H9 (cell line): Measurements from ENCODE around the gene XG. TPM values are rescaled to one million over a fixed set of nuclear protein-coding genes. Genes with fewer than 3 reads are reported as not detected.

Experiments
- DNase-seq: peaks from one replicate; pipeline ENCODE4 v3.0.0-alpha.2; 2017
- H2AFZ ChIP-seq: one replicate; pipeline ENCODE4 v1.6.1; 2013; ENCODE audit warnings: mild to moderate bottlenecking, low read length, control low read depth, moderate library complexity
- H2AK5ac ChIP-seq: 2 replicates; pipeline ENCODE4 v1.6.1; 2013; ENCODE audit warnings: low read length, control low read depth, mixed read lengths; ENCODE audit not compliant: insufficient read length
- H2BK120ac ChIP-seq: one replicate; pipeline ENCODE4 v1.6.1; 2013; ENCODE audit warnings: low read depth, mild to moderate bottlenecking, low read length, control low read depth, inconsistent platforms; ENCODE audit not compliant: poor library complexity, severe bottlenecking
- H2BK12ac ChIP-seq: 2 replicates; pipeline ENCODE4 v1.6.1; 2013; ENCODE audit warnings: low read length, control low read depth, mixed read lengths, low read depth; ENCODE audit not compliant: insufficient read length
- H2BK15ac ChIP-seq: 2 replicates; pipeline ENCODE4 v1.6.1; 2013; ENCODE audit warnings: low read depth, low read length, control low read depth
- H2BK20ac ChIP-seq: one replicate; pipeline ENCODE4 v1.6.1; 2013; ENCODE audit warnings: low read depth, mild to moderate bottlenecking, low read length, control low read depth, inconsistent platforms; ENCODE audit not compliant: poor library complexity, severe bottlenecking
- H2BK5ac ChIP-seq: 2 replicates; pipeline ENCODE4 v1.6.1; 2013; ENCODE audit warnings: low read length, control low read depth, mixed read lengths; ENCODE audit not compliant: insufficient read length
- H3K14ac ChIP-seq: 2 replicates; pipeline ENCODE4 v1.6.1; 2013; ENCODE audit warnings: low read length, control low read depth; ENCODE audit not compliant: insufficient read depth
- H3K18ac ChIP-seq: 2 replicates; pipeline ENCODE4 v1.6.1; 2013; ENCODE audit warnings: low read depth, mild to moderate bottlenecking, mixed read lengths, low read length, control low read depth; ENCODE audit not compliant: insufficient read length
- H3K23ac ChIP-seq: 2 replicates; pipeline ENCODE4 v1.6.1; 2013; ENCODE audit warnings: low read length, control low read depth, mixed read lengths, low read depth; ENCODE audit not compliant: insufficient read length
- H3K23me2 ChIP-seq: 2 replicates; pipeline ENCODE4 v1.6.1; 2013; ENCODE audit warnings: low read depth, mild to moderate bottlenecking, mixed read lengths, low read length, control low read depth; ENCODE audit not compliant: insufficient read length, poor library complexity, severe bottlenecking
- H3K27ac ChIP-seq: 2 replicates; pipeline ENCODE4 v1.5.1; 2013; ENCODE audit warnings: low read length, control low read depth, mixed read lengths, low read depth; ENCODE audit not compliant: insufficient read length
- H3K27me3 ChIP-seq: 2 replicates; pipeline ENCODE4 v1.6.1; 2013; ENCODE audit warnings: low read length, control low read depth, inconsistent platforms; ENCODE audit not compliant: insufficient read depth
- H3K4ac ChIP-seq: 2 replicates; pipeline ENCODE4 v1.6.1; 2013; ENCODE audit warnings: low read depth, mild to moderate bottlenecking, control low read depth, inconsistent platforms, low read length, moderate library complexity
- H3K4me1 ChIP-seq: 2 replicates; pipeline ENCODE4 v1.6.1; 2013; ENCODE audit warnings: low read length, control low read depth, inconsistent platforms; ENCODE audit not compliant: insufficient read depth
- H3K4me2 ChIP-seq: 2 replicates; pipeline ENCODE4 v1.6.1; 2013; ENCODE audit warnings: low read length, control low read depth, mixed read lengths; ENCODE audit not compliant: insufficient read length, insufficient read depth
- H3K56ac ChIP-seq: 2 replicates; pipeline ENCODE4 v1.6.1; 2013; ENCODE audit warnings: low read depth, mild to moderate bottlenecking, mixed read lengths, low read length, control low read depth; ENCODE audit not compliant: insufficient read length
- H3K79me1 ChIP-seq: 2 replicates; pipeline ENCODE4 v1.6.1; 2013; ENCODE audit warnings: low read depth, mild to moderate bottlenecking, moderate library complexity, low read length, control low read depth, inconsistent platforms; ENCODE audit not compliant: insufficient read depth, poor library complexity, severe bottlenecking
- H3K79me2 ChIP-seq: 2 replicates; pipeline ENCODE4 v1.6.1; 2013; ENCODE audit warnings: low read length, control low read depth, inconsistent platforms; ENCODE audit not compliant: insufficient read depth
- H3K9ac ChIP-seq: 2 replicates; pipeline ENCODE4 v1.6.1; 2013; ENCODE audit warnings: low read length, control low read depth, mixed read lengths; ENCODE audit not compliant: insufficient read length; ENCODE audit errors: extremely low read depth
- H3K9me3 ChIP-seq: one replicate; pipeline ENCODE4 v1.6.1; 2013; ENCODE audit warnings: low read depth, low read length, inconsistent platforms; ENCODE audit not compliant: control insufficient read depth
- H3T11ph ChIP-seq: one replicate; pipeline ENCODE4 v1.6.1; 2013; ENCODE audit warnings: mild to moderate bottlenecking, low read length, control low read depth, inconsistent platforms
- H4K20me1 ChIP-seq: one replicate; pipeline ENCODE4 v1.6.1; 2013; ENCODE audit not compliant: control insufficient read depth, insufficient read length, insufficient read depth
- H4K5ac ChIP-seq: 2 replicates; pipeline ENCODE4 v1.6.1; 2013; ENCODE audit warnings: low read depth, mild to moderate bottlenecking, mixed read lengths, low read length, control low read depth; ENCODE audit not compliant: insufficient read length
- H4K8ac ChIP-seq: replicated peaks from 2 replicates; pipeline ENCODE4 v1.6.1; 2013; ENCODE audit warnings: low read length, control low read depth, mixed read lengths, low read depth; ENCODE audit not compliant: insufficient read length
- H4K91ac ChIP-seq: 2 replicates; pipeline ENCODE4 v1.6.1; 2013; ENCODE audit warnings: low read depth, mild to moderate bottlenecking, moderate library complexity, mixed read lengths, low read length, control low read depth; ENCODE audit not compliant: insufficient read length
- H3K27ac Mint-ChIP-seq, 3 experiments: 2 replicates in 2 of 3; 3 replicates in 1 of 3; pipeline ENCODE4 v1.8.0; 2020 to 2021; ENCODE audit warnings: mixed read lengths in 3 of 3, mild to moderate bottlenecking in 1 of 3, moderate library complexity in 1 of 3
- H3K27me3 Mint-ChIP-seq: 2 replicates; pipeline ENCODE4 v1.8.0; 2021; ENCODE audit warnings: low read depth, mild to moderate bottlenecking, moderate library complexity, mixed read lengths
- H3K36me3 Mint-ChIP-seq, 3 experiments: 2 replicates in 2 of 3; 3 replicates in 1 of 3; pipeline ENCODE4 v1.8.0; 2020 to 2021; ENCODE audit warnings: low read depth in 3 of 3, mixed read lengths in 3 of 3; ENCODE audit not compliant: insufficient read depth in 1 of 3
- H3K4me1 Mint-ChIP-seq, 2 experiments: 2 replicates each; pipeline ENCODE4 v1.8.0; 2020; ENCODE audit warnings: mixed read lengths in 2 of 2
- H3K4me3 Mint-ChIP-seq, 2 experiments: 2 replicates in 1 of 2; 3 replicates in 1 of 2; pipeline ENCODE4 v1.8.0; 2020 to 2021; ENCODE audit warnings: mild to moderate bottlenecking in 2 of 2, mixed read lengths in 2 of 2, moderate library complexity in 1 of 2
- H3K9me3 Mint-ChIP-seq, 2 experiments: 2 replicates in 1 of 2; 3 replicates in 1 of 2; pipeline ENCODE4 v1.8.0; 2020; ENCODE audit warnings: mild to moderate bottlenecking in 2 of 2, mixed read lengths in 2 of 2, moderate library complexity in 1 of 2
- CTCF ChIP-seq: fragments of 200-600 bp; sonication (generic); conservative IDR thresholded peaks from 3 replicates; pipeline ENCODE4 v1.8.0; 2021; ENCODE audit warnings: antibody characterized with exemption, mild to moderate bottlenecking
- total RNA-seq: library from RNA; stranded (reverse); gene quantifications from 2 replicates; pipeline ENCODE4 v1.2.1, GENCODE V29; 2021

XG gene
- total RNA-seq, 1 experiment from 2014 or later: 1.1 TPM

- no peak overlapping the region for H4K5ac ChIP-seq
- H2BK15ac ChIP-seq: no peak overlapping the region
- no peak for DNase-seq
- no peak overlapping the region for H4K91ac ChIP-seq
- no peak overlapping the region for H3K4me2 ChIP-seq
- no peak overlapping the region for H3K56ac ChIP-seq
- H3K4ac ChIP-seq: no peak overlapping the region; the same call in 1 of the 2 replicates
- no peak overlapping the region for H2BK120ac ChIP-seq
- H3K36me3 Mint-ChIP-seq: peaks cover 38 to 51% (median 38%) of the 10 kb centered on the region in 3 experiments; a peak in 6 of 7 replicates
- no peak overlapping the region for H2AK5ac ChIP-seq
- H3K23ac ChIP-seq: no peak overlapping the region
- H3K27ac ChIP-seq: no peak overlapping the region
- no peak for TF ChIP-seq CTCF
- H2BK12ac ChIP-seq: no peak overlapping the region
- no peak overlapping the region; a peak in 1 of 7 replicates for H3K27ac Mint-ChIP-seq
- H3K4me3 Mint-ChIP-seq: no peak overlapping the region
- no peaks in the 10 kb centered on the region for H3K4me1 Mint-ChIP-seq
- no peaks in the 10 kb centered on the region for H3K9me3 ChIP-seq
- H3K9ac ChIP-seq: no peak overlapping the region
- no peaks in the 10 kb centered on the region for H3K27me3 Mint-ChIP-seq
- no peaks in the 10 kb centered on the region for H3K27me3 ChIP-seq
- no peak overlapping the region for H3K14ac ChIP-seq
- no peak overlapping the region for H2BK20ac ChIP-seq
- no peaks in the 10 kb centered on the region for H4K20me1 ChIP-seq
- H2AFZ ChIP-seq: no peak overlapping the region
- no peak overlapping the region for H3T11ph ChIP-seq
- H3K79me1 ChIP-seq: no peaks in the 10 kb centered on the region
- H3K9me3 Mint-ChIP-seq: peaks cover 4 to 5% of the 10 kb centered on the region in 2 experiments; a peak in 4 of 5 replicates
- no peaks in the 10 kb centered on the region for H3K23me2 ChIP-seq
- no peak overlapping the region for H4K8ac ChIP-seq
- H3K18ac ChIP-seq: no peak overlapping the region
- no peaks in the 10 kb centered on the region for H3K4me1 ChIP-seq
- no peaks in the 10 kb centered on the region for H3K79me2 ChIP-seq
- no peak overlapping the region for H2BK5ac ChIP-seq
Observed at GRCh38 chrX:2732649-2733048, 19.2 kb upstream of the XG start.
